Measurements from ENCODE around the gene SPAG16.

SPAG16 gene

GRCh38 chr2:213411582-213412289, 127.5 kb downstream of the SPAG16 start:
- Mint-ChIP-seq H3K4me1 (no peaks in the 10 kb centered on the region), H3K27me3 (peaks cover 7% of the 10 kb centered on the region)

GRCh38 chr2:213415093-213415492, 130.8 kb downstream of the SPAG16 start:
- Mint-ChIP-seq H3K36me3 (no peaks in the 10 kb centered on the region), H3K4me3 (no peak overlapping the region), H3K9me3 (no peaks in the 10 kb centered on the region), H3K4me1 (no peaks in the 10 kb centered on the region), H3K27ac (no peak overlapping the region), H3K27me3 (no peaks in the 10 kb centered on the region)
- ATAC-seq, result no peak

More at GRCh38 chr2:213411582-213412289, 127.5 kb downstream of the SPAG16 start:
- no peak overlapping the region for H3K27ac Mint-ChIP-seq
- ATAC-seq, result no peak
- H3K9me3 Mint-ChIP-seq, result peaks cover 3% of the 10 kb centered on the region
- H3K36me3 Mint-ChIP-seq, result no peaks in the 10 kb centered on the region
- H3K4me3 Mint-ChIP-seq, result no peak overlapping the region

- Mint-ChIP-seq H3K27me3 (no peaks in the 10 kb centered on the region), H3K4me3 (no peak overlapping the region), H3K4me1 (no peaks in the 10 kb centered on the region), H3K36me3 (no peaks in the 10 kb centered on the region), H3K9me3 (no peaks in the 10 kb centered on the region), H3K27ac (no peak overlapping the region)
- ATAC-seq, result no peak
These were observed 132.6 kb downstream of the SPAG16 start for GRCh38 chr2:213416832-213417231.

GRCh38 chr2:213419980-213420379, 135.7 kb downstream of the SPAG16 start:
- no peak for ATAC-seq
- no peak overlapping the region for H3K27ac Mint-ChIP-seq
- no peaks in the 10 kb centered on the region for H3K4me1 Mint-ChIP-seq
- H3K4me3 Mint-ChIP-seq, result no peak overlapping the region
- H3K27me3 Mint-ChIP-seq, result no peaks in the 10 kb centered on the region
- H3K9me3 Mint-ChIP-seq, result no peaks in the 10 kb centered on the region
- no peaks in the 10 kb centered on the region for H3K36me3 Mint-ChIP-seq

GRCh38 chr2:213420828-213421385, 136.6 kb downstream of the SPAG16 start:
- Mint-ChIP-seq H3K27me3 (no peaks in the 10 kb centered on the region), H3K4me3 (no peak overlapping the region), H3K27ac (no peak overlapping the region), H3K9me3 (no peaks in the 10 kb centered on the region), H3K36me3 (no peaks in the 10 kb centered on the region), H3K4me1 (no peaks in the 10 kb centered on the region)
- ATAC-seq, result peak; percentile 29

DNA sequence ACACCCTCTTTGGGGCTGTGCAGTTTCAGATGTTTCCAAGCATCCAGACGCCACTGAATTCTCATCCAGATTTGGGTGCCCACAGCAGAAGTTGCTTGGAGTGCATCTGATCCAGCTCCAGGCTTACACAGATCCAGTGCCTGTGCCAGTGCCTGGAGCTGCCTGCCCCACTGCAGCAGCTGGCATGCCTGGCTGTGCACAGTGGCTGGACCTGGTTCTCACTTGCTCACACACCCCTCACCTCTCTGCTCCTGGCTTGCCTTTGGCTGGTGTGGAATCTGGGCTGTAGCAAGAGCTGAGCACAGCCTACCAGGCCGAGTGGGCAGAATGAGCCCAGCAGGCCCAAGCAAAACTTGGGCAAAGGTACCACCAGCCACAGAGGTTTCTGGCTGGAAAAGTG, 137.9 kb downstream of the SPAG16 start:
- H3K4me3 Mint-ChIP-seq, result no peak overlapping the region

DNA sequence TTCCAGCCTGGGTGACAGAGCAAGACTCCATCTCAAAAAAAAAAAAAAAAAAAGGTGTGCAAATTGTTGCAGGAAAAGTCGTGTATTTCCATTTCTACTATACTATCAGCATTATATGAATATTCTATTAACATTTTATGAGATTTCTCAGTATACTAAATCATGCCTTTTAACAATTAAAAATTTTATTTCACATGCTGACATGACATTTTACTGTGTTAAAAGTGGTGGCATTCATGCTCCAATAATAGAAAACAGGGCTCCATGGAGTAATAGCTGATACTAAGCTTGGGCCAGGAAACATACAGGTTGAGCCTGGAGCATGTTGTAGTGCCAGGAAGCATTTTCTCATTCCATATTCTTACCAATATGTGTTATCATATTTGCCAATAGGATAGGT, 141.4 kb downstream of the SPAG16 start:
- Mint-ChIP-seq H3K27ac (no peak overlapping the region), H3K4me3 (no peak overlapping the region), H3K4me1 (no peaks in the 10 kb centered on the region), H3K27me3 (no peaks in the 10 kb centered on the region), H3K9me3 (peaks cover 13% of the 10 kb centered on the region), H3K36me3 (no peaks in the 10 kb centered on the region)
- ATAC-seq, result no peak

More for the DNA sequence above, 137.9 kb downstream of the SPAG16 start:
- H3K36me3 Mint-ChIP-seq, result no peaks in the 10 kb centered on the region
- peak; percentile 20 for ATAC-seq
- no peaks in the 10 kb centered on the region for H3K27me3 Mint-ChIP-seq
- H3K4me1 Mint-ChIP-seq, result no peaks in the 10 kb centered on the region
- no peak overlapping the region for H3K27ac Mint-ChIP-seq
- no peaks in the 10 kb centered on the region for H3K9me3 Mint-ChIP-seq

DNA sequence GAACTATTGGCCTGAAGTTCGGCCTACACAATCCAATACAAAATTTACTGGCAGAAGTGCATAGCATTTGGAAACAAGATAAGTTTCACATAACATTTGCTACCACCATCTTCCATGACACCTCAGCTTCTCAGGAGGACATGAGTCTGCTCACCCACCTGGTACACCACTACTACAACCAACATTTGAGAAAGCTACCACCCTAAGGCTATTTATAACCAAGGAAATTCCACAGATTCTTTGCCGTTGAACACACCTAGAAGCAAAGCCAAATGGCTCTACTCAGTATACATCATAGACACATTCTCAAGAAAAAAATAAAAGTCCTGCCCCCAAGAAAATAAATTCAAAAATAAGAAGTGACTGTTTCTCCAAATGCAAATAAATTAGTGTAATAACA, 145.3 kb downstream of the SPAG16 start:
- Mint-ChIP-seq H3K36me3 (no peaks in the 10 kb centered on the region), H3K9me3 (peaks cover 16% of the 10 kb centered on the region), H3K4me3 (no peak overlapping the region), H3K4me1 (no peaks in the 10 kb centered on the region), H3K27me3 (no peaks in the 10 kb centered on the region), H3K27ac (no peak overlapping the region)
- no peak for ATAC-seq

DNA sequence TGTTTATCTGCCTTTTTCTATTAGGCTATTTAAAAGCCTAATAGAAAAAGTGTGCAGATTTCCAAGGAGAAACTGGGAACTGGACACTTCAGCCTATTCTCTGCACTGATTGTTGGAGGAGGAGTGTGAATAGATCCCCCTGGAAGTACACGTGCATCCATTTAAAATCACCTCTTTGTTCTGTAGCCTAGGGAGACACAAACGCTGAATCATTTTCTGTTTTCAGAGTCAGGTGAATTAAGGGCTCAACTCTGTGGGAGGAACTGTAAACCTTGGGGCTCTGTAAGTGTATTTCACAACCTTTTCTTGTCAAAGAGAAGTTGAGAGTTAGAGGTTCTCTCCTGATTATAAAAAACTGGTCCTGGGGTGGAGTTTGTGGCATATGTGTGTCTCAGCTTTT, 159.7 kb downstream of the SPAG16 start:
- Mint-ChIP-seq H3K4me1 (no peaks in the 10 kb centered on the region), H3K9me3 (peaks cover 11% of the 10 kb centered on the region), H3K27me3 (no peaks in the 10 kb centered on the region), H3K27ac (no peak overlapping the region), H3K36me3 (no peaks in the 10 kb centered on the region), H3K4me3 (no peak overlapping the region)
- no peak for ATAC-seq

DNA sequence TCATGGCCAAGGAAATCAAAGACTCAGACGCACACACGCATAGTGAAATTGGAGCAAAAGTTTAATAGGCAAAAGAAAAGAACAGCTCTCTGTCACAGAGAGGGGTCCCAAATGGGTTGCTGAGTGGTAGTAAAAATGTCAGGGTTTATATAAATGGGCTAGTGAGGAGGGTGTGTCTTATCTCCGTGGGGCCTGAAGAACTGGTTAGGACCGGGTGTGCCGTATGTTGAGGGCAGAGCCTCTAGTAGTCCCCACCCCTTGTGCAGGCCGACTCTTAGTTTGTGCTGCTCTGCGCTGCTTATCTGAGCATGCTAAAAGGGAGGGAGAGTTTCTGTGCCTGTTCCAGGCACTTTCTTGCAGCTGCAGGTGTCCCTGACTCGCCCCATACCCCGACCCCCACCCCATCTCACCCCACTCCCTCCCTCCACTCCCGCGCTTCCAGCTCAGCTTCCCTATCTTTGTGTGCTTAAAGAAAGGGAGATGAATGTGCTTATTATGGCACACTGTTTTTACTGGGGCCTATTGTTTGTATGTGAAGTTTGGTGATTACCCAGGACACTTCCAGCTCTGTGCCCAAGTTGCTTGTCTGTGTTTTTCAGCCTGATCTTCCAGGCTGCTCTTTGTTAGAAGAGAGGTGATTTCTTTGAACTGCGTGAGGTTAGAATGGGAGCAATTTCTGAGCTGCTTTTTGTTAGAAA, 167.4 kb downstream of the SPAG16 start:
- H3K4me3 Mint-ChIP-seq, result no peak overlapping the region

GRCh38 chr2:213455316-213456008, 171.2 kb downstream of the SPAG16 start:
- H3K9me3 Mint-ChIP-seq, result no peaks in the 10 kb centered on the region
- no peaks in the 10 kb centered on the region for H3K27me3 Mint-ChIP-seq
- no peak overlapping the region for H3K4me3 Mint-ChIP-seq
- ATAC-seq, result peak; percentile 34
- H3K36me3 Mint-ChIP-seq, result no peaks in the 10 kb centered on the region
- no peaks in the 10 kb centered on the region for H3K4me1 Mint-ChIP-seq
- no peak overlapping the region for H3K27ac Mint-ChIP-seq

More for the DNA sequence above, 167.4 kb downstream of the SPAG16 start:
- Mint-ChIP-seq H3K36me3 (no peaks in the 10 kb centered on the region), H3K27me3 (no peaks in the 10 kb centered on the region), H3K4me1 (no peaks in the 10 kb centered on the region), H3K9me3 (peaks cover 6% of the 10 kb centered on the region), H3K27ac (no peak overlapping the region)
- no peak for ATAC-seq

DNA sequence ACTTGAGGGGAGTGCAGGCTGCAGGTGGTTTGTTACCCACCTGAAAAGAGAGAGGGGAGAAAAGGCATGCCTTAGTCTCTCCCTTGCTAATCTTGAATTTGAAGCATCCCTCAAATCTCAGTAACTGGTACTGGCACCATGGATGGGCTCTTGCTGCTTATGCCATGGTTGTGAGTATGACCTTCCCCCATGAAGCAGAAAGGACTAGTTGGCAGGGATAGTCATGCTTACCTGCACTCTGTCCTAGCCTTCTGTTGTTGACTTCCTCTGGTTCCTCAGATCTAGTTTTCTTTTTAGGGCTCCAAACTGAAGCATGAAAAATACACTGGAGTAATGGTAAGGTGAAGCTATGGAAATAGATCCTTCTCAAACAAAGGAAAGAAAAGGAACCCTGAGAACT, 191.2 kb downstream of the SPAG16 start:
- Mint-ChIP-seq H3K4me3 (no peak overlapping the region), H3K27ac (no peak overlapping the region), H3K27me3 (no peaks in the 10 kb centered on the region), H3K9me3 (peaks cover 16% of the 10 kb centered on the region), H3K4me1 (no peaks in the 10 kb centered on the region), H3K36me3 (no peaks in the 10 kb centered on the region)
- ATAC-seq, result no peak

DNA sequence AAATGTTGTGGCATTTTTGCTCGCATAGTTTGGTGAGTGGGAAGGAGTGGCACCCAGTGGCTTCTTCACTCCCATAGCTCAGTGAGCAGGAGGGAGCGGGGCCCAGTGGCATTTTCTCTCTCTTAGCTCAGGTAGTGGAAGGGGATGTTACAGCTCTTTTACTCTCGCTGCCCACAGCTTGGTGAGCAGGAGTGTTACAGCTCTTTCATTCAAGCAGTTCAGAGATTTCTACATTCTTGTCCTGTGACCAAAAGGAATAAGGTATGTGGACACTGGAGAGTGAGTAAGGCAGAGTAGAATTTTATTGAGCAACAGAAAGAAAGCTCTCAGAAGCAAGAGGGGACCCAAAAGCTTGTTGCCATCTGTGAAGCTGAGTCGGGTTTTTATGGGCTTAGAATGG, 192.4 kb downstream of the SPAG16 start:
- no peak overlapping the region for H3K4me3 Mint-ChIP-seq

DNA sequence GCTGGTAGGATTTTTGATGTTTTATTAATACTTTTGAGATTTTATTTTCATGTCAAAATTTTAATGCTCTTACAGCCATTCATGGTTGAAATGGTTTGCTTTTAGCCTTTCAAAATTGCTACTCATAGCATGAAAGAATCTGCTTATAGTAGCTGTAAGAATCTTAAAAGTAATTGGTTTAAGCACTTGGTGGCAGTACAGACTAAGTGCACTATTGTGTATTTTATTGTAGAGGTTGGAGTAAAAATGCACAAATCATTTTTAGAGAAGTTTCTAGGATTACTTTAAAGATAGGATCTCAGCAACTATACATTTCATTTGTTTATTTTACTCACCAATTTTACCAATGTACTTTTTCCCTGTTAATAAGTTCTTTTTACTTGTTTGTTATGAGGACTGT, 205.8 kb downstream of the SPAG16 start:
- H3K36me3 Mint-ChIP-seq, result no peaks in the 10 kb centered on the region
- no peak for ATAC-seq
- H3K9me3 Mint-ChIP-seq, result no peaks in the 10 kb centered on the region
- H3K4me1 Mint-ChIP-seq, result no peaks in the 10 kb centered on the region
- no peak overlapping the region for H3K4me3 Mint-ChIP-seq
- no peak overlapping the region for H3K27ac Mint-ChIP-seq
- no peaks in the 10 kb centered on the region for H3K27me3 Mint-ChIP-seq

More for the DNA sequence above, 192.4 kb downstream of the SPAG16 start:
- no peaks in the 10 kb centered on the region for H3K36me3 Mint-ChIP-seq
- ATAC-seq, result no peak
- H3K27me3 Mint-ChIP-seq, result no peaks in the 10 kb centered on the region
- no peak overlapping the region for H3K27ac Mint-ChIP-seq
- H3K9me3 Mint-ChIP-seq, result peaks cover 13% of the 10 kb centered on the region
- H3K4me1 Mint-ChIP-seq, result no peaks in the 10 kb centered on the region

DNA sequence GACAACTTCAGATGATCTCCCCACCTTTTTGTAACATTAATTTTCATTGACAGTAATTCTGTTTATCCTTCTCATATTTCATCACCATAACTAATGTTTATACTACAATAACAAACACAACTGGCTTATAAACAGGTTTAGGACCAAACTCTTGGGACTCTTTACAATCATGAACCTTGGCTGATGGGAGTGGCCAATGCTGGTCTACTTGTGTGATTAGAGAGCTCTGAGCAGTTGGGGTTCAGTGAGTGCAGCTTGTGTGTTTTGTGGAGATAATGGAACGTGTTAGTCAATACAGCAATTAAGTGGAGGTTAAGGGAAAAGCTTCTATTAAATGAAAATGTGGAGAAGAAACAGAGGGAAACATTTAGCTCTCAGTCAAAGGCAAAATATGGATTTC, 207.1 kb downstream of the SPAG16 start:
- Mint-ChIP-seq H3K27ac (no peak overlapping the region), H3K36me3 (no peaks in the 10 kb centered on the region), H3K9me3 (no peaks in the 10 kb centered on the region), H3K4me1 (no peaks in the 10 kb centered on the region), H3K27me3 (no peaks in the 10 kb centered on the region), H3K4me3 (no peak overlapping the region)
- ATAC-seq, result no peak
